HL-60 (cell line): Measurements from ENCODE around the gene GLI3.

Experiments
- CTCF ChIP-seq: IDR thresholded peaks from one replicate; pipeline ENCODE4 v1.5.1; 2011; ENCODE audit warnings: low read length, control low read depth, inconsistent platforms; ENCODE audit not compliant: insufficient read depth
- GABPA ChIP-seq: IDR thresholded peaks from 2 replicates; pipeline ENCODE4 v1.6.1; 2012; ENCODE audit warnings: low read depth
- POLR2AphosphoS5 ChIP-seq: IDR thresholded peaks from 2 replicates; pipeline ENCODE4 v1.6.1; 2012; ENCODE audit warnings: low read depth
- SPI1 ChIP-seq: IDR thresholded peaks from 2 replicates; pipeline ENCODE4 v1.6.1; 2012; ENCODE audit warnings: low read depth, mild to moderate bottlenecking, borderline replicate concordance

GRCh38 chr7:42117201-42117600, 119.8 kb downstream of the GLI3 start:
- TF ChIP-seq GABPA (no peak), CTCF (no peak), POLR2AphosphoS5 (no peak), SPI1 (no peak)
